Suprapubic skin (tissue), 4 donors: Measurements from ENCODE around the gene ENPP5. TPM values are rescaled to one million over a fixed set of nuclear protein-coding genes. Genes with fewer than 3 reads are reported as not detected.
"Not testable (repeated sequence)": the region's sequence is repeated elsewhere in the genome, so short reads cannot be mapped to it uniquely, and the experiment has no call there.

ENCODE experiments used
- DNase-seq, 2 donors: peaks; one replicate each; pipeline ENCODE4 v3.0.0-alpha.2; 2019; ENCODE audit warnings: low spot score in 2 of 2
- H3K27ac ChIP-seq: fragments of 200-600 bp; sonication (generic); one replicate; pipeline ENCODE4 v1.5.1; 2019
- H3K27me3 ChIP-seq: fragments of 200-600 bp; sonication (generic); one replicate; pipeline ENCODE4 v1.5.1; 2019
- H3K36me3 ChIP-seq: fragments of 200-600 bp; sonication (generic); one replicate; pipeline ENCODE4 v1.5.1; 2019
- H3K4me1 ChIP-seq: fragments of 200-600 bp; sonication (generic); one replicate; pipeline ENCODE4 v1.5.1; 2019
- H3K4me3 ChIP-seq: fragments of 200-600 bp; sonication (generic); one replicate; pipeline ENCODE4 v1.5.1; 2019; ENCODE audit warnings: mild to moderate bottlenecking
- H3K9me3 ChIP-seq: fragments of 200-600 bp; sonication (generic); one replicate; pipeline ENCODE4 v1.5.1; 2019
- EP300 ChIP-seq: sonication (generic); formaldehyde crosslinking; IDR thresholded peaks from one replicate; pipeline ENCODE4 v1.6.1; 2017; ENCODE audit warnings: antibody characterized with exemption
- POLR2A ChIP-seq, 2 donors: fragments of 450-650 bp; IDR thresholded peaks; one replicate each; pipeline ENCODE4 v1.6.1; 2017; ENCODE audit warnings: antibody characterized with exemption in 2 of 2, mild to moderate bottlenecking in 2 of 2, moderate library complexity in 2 of 2
- POLR2AphosphoS5 ChIP-seq, 3 donors: sonication (generic); formaldehyde crosslinking; IDR thresholded peaks; one replicate each; pipeline ENCODE4 v1.6.1; 2017; ENCODE audit warnings: antibody characterized with exemption in 3 of 3
- WGBS: methylation state at CpG from one replicate; pipeline ENCODE4 v1.1.5; 2018; 5-methylcytosine and 5-hydroxymethylcytosine counted together
- total RNA-seq, 4 donors: library from RNA; depleted of rRNA; stranded (reverse); fragments of >200 nt; gene quantifications; one replicate each; pipeline ENCODE4 v1.1.0, GENCODE V29; 2016
- TF ChIP-seq, protein P1 (sequence below), 2 donors: fragments of 200-600 bp in 1 of 2; fragments of 450-650 bp in 1 of 2; sonication (generic) in 1 of 2; IDR thresholded peaks; one replicate each; pipeline ENCODE4 v1.5.1; 2016 to 2019; ENCODE audit warnings: antibody characterized with exemption in 2 of 2, mild to moderate bottlenecking in 1 of 2, moderate library complexity in 1 of 2

ENPP5 gene
- total RNA-seq, 4 donors from 2014 or later, result 0.98 to 4.5 (median 3.1) TPM

DNA sequence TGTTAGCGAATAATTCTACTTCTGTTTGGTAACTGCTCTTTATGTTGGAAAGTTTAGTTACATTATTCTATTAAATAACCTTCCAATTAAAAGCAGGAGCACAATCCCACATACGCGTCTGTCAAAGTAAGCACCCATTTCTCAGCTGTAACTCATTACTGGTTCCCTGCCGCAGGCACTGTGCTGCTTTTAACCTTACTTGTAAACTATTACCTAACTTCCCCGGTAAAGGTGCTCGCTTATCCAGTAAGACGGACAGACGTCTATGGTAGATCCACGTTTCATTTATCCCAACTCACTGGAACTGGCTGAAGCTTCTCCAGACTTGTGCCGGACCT, 41.5 kb downstream of the ENPP5 start:
- no peaks in the 10 kb centered on the region for H3K36me3 ChIP-seq
- peak overlapping the region; percentile 14 for H3K27ac ChIP-seq
- H3K4me3 ChIP-seq, result peak overlapping the region; percentile 54
- H3K4me1 ChIP-seq, result peaks cover 9% of the 10 kb centered on the region
- no peaks in the 10 kb centered on the region for H3K9me3 ChIP-seq
- no peaks in the 10 kb centered on the region for H3K27me3 ChIP-seq
- DNase-seq, result no peak
- TF ChIP-seq POLR2A (IDR thresholded peaks at IDR 0.05), result no peak
- TF ChIP-seq EP300, result no peak
- 8% methylated on average over 10 of the region's 10 CpGs for WGBS

DNA sequence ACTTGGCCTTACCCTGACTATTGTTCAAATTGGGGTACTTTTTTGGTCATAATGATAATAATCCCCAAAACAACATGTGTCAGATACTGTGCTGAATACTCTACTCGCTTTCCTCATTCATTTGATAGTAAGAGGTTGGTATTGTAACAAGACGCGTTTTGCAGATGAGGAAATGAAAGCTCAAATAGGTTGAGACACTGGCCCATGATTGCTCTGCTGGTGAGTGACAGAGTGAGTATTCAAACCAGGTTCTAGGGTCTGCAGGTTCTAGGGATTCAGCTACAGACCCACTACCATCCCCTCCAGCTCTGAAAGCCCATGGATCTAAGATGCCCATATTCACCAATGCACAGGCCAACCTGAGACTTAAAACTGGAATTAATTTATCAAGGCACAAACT, 42.3 kb downstream of the ENPP5 start:
- no peak overlapping the region for H3K4me3 ChIP-seq
- H3K9me3 ChIP-seq, result no peaks in the 10 kb centered on the region
- H3K4me1 ChIP-seq, result peaks cover 9% of the 10 kb centered on the region
- no peak overlapping the region for H3K27ac ChIP-seq
- H3K27me3 ChIP-seq, result no peaks in the 10 kb centered on the region
- no peaks in the 10 kb centered on the region for H3K36me3 ChIP-seq
- WGBS, result 83% methylated on average over 3 of the region's 3 CpGs
- DNase-seq, result no peak
- TF ChIP-seq, protein P1, sequence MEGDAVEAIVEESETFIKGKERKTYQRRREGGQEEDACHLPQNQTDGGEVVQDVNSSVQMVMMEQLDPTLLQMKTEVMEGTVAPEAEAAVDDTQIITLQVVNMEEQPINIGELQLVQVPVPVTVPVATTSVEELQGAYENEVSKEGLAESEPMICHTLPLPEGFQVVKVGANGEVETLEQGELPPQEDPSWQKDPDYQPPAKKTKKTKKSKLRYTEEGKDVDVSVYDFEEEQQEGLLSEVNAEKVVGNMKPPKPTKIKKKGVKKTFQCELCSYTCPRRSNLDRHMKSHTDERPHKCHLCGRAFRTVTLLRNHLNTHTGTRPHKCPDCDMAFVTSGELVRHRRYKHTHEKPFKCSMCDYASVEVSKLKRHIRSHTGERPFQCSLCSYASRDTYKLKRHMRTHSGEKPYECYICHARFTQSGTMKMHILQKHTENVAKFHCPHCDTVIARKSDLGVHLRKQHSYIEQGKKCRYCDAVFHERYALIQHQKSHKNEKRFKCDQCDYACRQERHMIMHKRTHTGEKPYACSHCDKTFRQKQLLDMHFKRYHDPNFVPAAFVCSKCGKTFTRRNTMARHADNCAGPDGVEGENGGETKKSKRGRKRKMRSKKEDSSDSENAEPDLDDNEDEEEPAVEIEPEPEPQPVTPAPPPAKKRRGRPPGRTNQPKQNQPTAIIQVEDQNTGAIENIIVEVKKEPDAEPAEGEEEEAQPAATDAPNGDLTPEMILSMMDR (IDR thresholded peaks at IDR 0.05), result no peak
- TF ChIP-seq POLR2AphosphoS5 (IDR thresholded peaks at IDR 0.05) (no peak), POLR2A (IDR thresholded peaks at IDR 0.05) (no peak), EP300 (no peak)

DNA sequence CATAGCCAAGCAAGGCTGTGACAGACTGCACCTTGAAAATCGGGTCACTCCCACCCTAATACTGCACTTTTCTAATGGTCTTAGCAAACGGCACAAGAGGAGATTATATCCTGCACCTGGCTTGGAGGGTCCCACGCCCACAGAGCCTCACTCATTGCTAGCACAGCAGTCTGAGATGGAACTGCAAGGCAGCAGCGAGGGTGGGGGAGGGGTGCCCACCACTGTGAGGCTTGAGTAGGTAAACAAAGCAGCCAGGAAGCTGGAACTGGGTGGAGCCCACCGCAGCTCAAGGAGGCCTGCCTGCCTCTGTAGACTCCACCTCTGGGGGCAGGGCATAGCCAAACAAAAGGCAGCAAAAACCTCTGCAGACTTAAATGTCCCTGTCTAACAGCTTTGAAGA, 51.1 kb downstream of the ENPP5 start:
- H3K4me3 ChIP-seq, H3K27ac ChIP-seq, DNase-seq, H3K36me3 ChIP-seq, H3K4me1 ChIP-seq, H3K27me3 ChIP-seq, H3K9me3 ChIP-seq: not testable (repeated sequence)
- 64% methylated on average over 3 of the region's 5 CpGs for WGBS

DNA sequence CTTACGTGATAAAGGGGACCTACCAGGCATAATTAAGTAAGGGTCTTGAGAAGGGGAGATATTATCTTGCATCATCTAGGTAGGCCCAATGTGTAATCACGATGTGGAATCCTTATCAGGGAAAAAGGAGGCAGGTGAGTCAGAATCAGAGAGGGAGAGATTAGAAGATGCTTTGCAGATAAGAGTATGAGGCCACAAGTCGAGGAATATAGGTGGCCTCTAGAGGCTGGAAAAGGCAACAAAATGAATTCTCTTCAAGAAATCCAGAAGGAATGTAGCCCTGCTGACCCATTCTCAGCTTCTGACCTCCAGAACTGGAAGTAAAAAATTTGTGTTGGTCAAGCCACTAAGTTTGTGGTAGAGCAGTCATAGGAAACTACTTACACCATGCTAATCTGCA, 51.9 kb downstream of the ENPP5 start:
- Histone ChIP-seq H3K4me3 (no peak overlapping the region), H3K4me1 (no peaks in the 10 kb centered on the region), H3K9me3 (no peaks in the 10 kb centered on the region), H3K36me3 (no peaks in the 10 kb centered on the region), H3K27ac (no peak overlapping the region), H3K27me3 (no peaks in the 10 kb centered on the region)
- DNase-seq, result no peak
- 87% methylated on average over 3 of the region's 3 CpGs for WGBS
- TF ChIP-seq EP300, result no peak
- TF ChIP-seq, protein P1 (IDR thresholded peaks at IDR 0.05), result no peak
- TF ChIP-seq POLR2AphosphoS5 (IDR thresholded peaks at IDR 0.05), result no peak
- no peak for TF ChIP-seq POLR2A (IDR thresholded peaks at IDR 0.05)

DNA sequence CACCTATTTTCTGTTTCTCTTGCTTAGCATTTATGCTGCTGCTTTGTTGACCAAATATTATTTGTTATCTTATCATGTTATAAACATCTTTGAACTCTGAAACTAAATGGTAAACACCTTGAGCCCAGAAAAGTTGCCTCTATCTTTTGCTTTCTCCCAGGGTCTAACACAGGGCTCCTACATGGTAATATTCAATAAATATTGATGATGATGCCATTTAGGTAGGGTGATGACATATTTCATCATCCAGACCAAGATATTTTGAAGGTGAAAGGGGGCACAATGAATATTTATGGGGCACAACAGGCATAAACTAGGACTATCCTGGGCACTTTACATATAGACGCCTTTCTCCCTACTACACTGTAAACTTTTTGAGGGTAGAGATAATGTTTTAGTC, 52.6 kb downstream of the ENPP5 start:
- Histone ChIP-seq H3K27me3 (no peaks in the 10 kb centered on the region), H3K9me3 (no peaks in the 10 kb centered on the region), H3K36me3 (no peaks in the 10 kb centered on the region), H3K4me3 (no peak overlapping the region), H3K4me1 (no peaks in the 10 kb centered on the region), H3K27ac (no peak overlapping the region)
- no peak for TF ChIP-seq POLR2A (IDR thresholded peaks at IDR 0.05)
- TF ChIP-seq POLR2AphosphoS5 (IDR thresholded peaks at IDR 0.05), result no peak
- TF ChIP-seq, protein P1 (IDR thresholded peaks at IDR 0.05), result no peak
- no peak for TF ChIP-seq EP300
- DNase-seq, result no peak
- 76% methylated on average over 1 of the region's 1 CpG for WGBS

DNA sequence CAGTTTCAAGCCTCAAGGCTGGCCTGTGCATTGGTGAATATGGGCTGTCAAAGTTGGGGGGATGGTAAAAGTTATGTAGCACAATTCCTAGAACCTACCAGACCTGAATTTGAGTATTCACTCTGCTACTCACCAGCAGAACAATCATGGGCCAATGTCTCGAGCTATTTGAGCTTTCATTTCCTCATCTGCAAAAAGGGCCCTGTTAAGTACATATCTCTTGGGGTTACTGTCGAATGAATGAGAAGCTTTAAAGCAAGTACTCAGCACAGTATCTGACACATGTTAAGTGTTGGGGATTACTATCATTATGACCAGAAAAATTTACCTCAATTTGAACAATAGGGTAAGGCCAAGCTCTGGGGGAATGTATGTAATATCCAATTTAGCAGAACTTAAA, 54.5 kb downstream of the ENPP5 start:
- Histone ChIP-seq H3K36me3 (no peaks in the 10 kb centered on the region), H3K27me3 (no peaks in the 10 kb centered on the region), H3K9me3 (no peaks in the 10 kb centered on the region), H3K4me1 (no peaks in the 10 kb centered on the region), H3K27ac (no peak overlapping the region), H3K4me3 (no peak overlapping the region)
- no peak for DNase-seq
- 73% methylated on average over 2 of the region's 2 CpGs for WGBS
- TF ChIP-seq, protein P1 (IDR thresholded peaks at IDR 0.05), result no peak
- TF ChIP-seq POLR2AphosphoS5 (IDR thresholded peaks at IDR 0.05) (no peak), EP300 (no peak), POLR2A (IDR thresholded peaks at IDR 0.05) (no peak)
